Calu3 (cell line): ENCODE data around the gene VGLL4. TPM values are rescaled to one million over a fixed set of nuclear protein-coding genes. Genes with fewer than 3 reads are reported as not detected.
A peak's percentile ranks its signal among the peaks of the same experiment; 100 is the strongest.

ENCODE experiments used
- BruUV-seq: library from RNA; stranded (reverse); fragments of 400-500 nt; replicated peaks from 2 replicates; lab custom pipeline; 2021; lab: Mats Ljungman, UMichigan
- CTCF ChIA-PET: fragments of 300-600 bp; sonication (Branson Sonifier 250); formaldehyde crosslinking; loops from one replicate; lab custom pipeline; 2022; ENCODE audit warnings: antibody characterized with exemption; lab: Charles Lee
- DNase-seq: peaks from one replicate; pipeline ENCODE4 v3.0.0; 2022
- H3K27ac Mint-ChIP-seq: one replicate; pipeline ENCODE4 v1.8.0; 2022; ENCODE audit warnings: mixed read lengths; ENCODE audit not compliant: unreplicated experiment
- H3K27me3 Mint-ChIP-seq: one replicate; pipeline ENCODE4 v1.8.0; 2022; ENCODE audit warnings: mixed read lengths; ENCODE audit not compliant: unreplicated experiment
- H3K36me3 Mint-ChIP-seq: one replicate; pipeline ENCODE4 v1.8.0; 2022; ENCODE audit warnings: mild to moderate bottlenecking, moderate library complexity, mixed read lengths; ENCODE audit not compliant: insufficient read depth, unreplicated experiment
- H3K4me1 Mint-ChIP-seq: one replicate; pipeline ENCODE4 v1.8.0; 2022; ENCODE audit warnings: mild to moderate bottlenecking, low read depth, mixed read lengths; ENCODE audit not compliant: unreplicated experiment
- H3K4me3 Mint-ChIP-seq: one replicate; pipeline ENCODE4 v1.8.0; 2022; ENCODE audit warnings: mild to moderate bottlenecking, low read depth, moderate library complexity, mixed read lengths; ENCODE audit not compliant: unreplicated experiment
- H3K9me3 Mint-ChIP-seq: one replicate; pipeline ENCODE4 v1.8.0; 2022; ENCODE audit warnings: low read depth, mixed read lengths; ENCODE audit not compliant: unreplicated experiment
- CTCF ChIP-seq: fragments of 200-600 bp; IDR thresholded peaks from one replicate; pipeline ENCODE4 v1.8.0; 2022; ENCODE audit warnings: antibody characterized with exemption; ENCODE audit not compliant: unreplicated experiment
- intact Hi-C: fragments of 100-400 bp; cut with micrococcal nuclease; formaldehyde crosslinking; loops from one replicate; pipeline ENCODE4 v1.10.0; 2022; ENCODE audit not compliant: unreplicated experiment
- total RNA-seq: library from RNA; stranded (reverse); gene quantifications from 2 replicates; pipeline ENCODE4 v1.2.3, GENCODE V29; 2022

The VGLL4 gene
- total RNA-seq, 1 experiment from 2014 or later: 51.3 TPM

- peaks cover 43% of the 10 kb centered on the region for H3K36me3 Mint-ChIP-seq
- no peak for TF ChIP-seq CTCF
- H3K9me3 Mint-ChIP-seq: no peaks in the 10 kb centered on the region
- DNase-seq: no peak
- BruUV-seq: no TSS peak
- CTCF ChIA-PET: interaction anchor here (0.8 kb wide), 1 partner anchor 147 kb away, joined by 4 read pairs; no protein-coding TSS in a partner anchor
- H3K27me3 Mint-ChIP-seq: no peaks in the 10 kb centered on the region
- H3K4me3 Mint-ChIP-seq: peak overlapping the region; percentile 68
- intact Hi-C loops: no loop called here
- peaks cover 17% of the 10 kb centered on the region for H3K4me1 Mint-ChIP-seq
- peak overlapping the region; percentile 86 for H3K27ac Mint-ChIP-seq
Measured at GRCh38 chr3:11569156-11569741, 74.5 kb downstream of the VGLL4 start.

- BruUV-seq: TSS peak; percentile 86
Measured at GRCh38 chr3:11568503-11569155, 75.1 kb downstream of the VGLL4 start.

GRCh38 chr3:11567516-11568467, 75.9 kb downstream of the VGLL4 start:
- CTCF ChIA-PET: interaction anchor here (1.2 to 1.3 kb wide), 2 partner anchors 23 to 76 kb away, joined by 4 to 11 read pairs; partner anchors contain the start of gene VGLL4
- intact Hi-C loops: no loop called here
- TF ChIP-seq CTCF: no peak
- Mint-ChIP-seq H3K4me3 (peak overlapping the region; percentile 68), H3K9me3 (no peaks in the 10 kb centered on the region), H3K4me1 (peaks cover 17% of the 10 kb centered on the region), H3K36me3 (peaks cover 41% of the 10 kb centered on the region), H3K27ac (peak overlapping the region; percentile 86), H3K27me3 (no peaks in the 10 kb centered on the region)
- peak; percentile 59 for DNase-seq
- no TSS peak for BruUV-seq

More at GRCh38 chr3:11568503-11569155, 75.1 kb downstream of the VGLL4 start:
- CTCF ChIA-PET: interaction anchor here (0.8 to 1.3 kb wide), 3 partner anchors 22 to 148 kb away, joined by 4 to 11 read pairs (median 4); partner anchors contain the start of gene VGLL4
- peaks cover 17% of the 10 kb centered on the region for H3K4me1 Mint-ChIP-seq
- no peaks in the 10 kb centered on the region for H3K9me3 Mint-ChIP-seq
- no peaks in the 10 kb centered on the region for H3K27me3 Mint-ChIP-seq
- peak overlapping the region; percentile 86 for H3K27ac Mint-ChIP-seq
- peak overlapping the region; percentile 68 for H3K4me3 Mint-ChIP-seq
- H3K36me3 Mint-ChIP-seq: peaks cover 43% of the 10 kb centered on the region
- intact Hi-C loops: no loop called here
- peak; percentile 76 for DNase-seq
- TF ChIP-seq CTCF: no peak

GRCh38 chr3:11566916-11567315, 76.8 kb downstream of the VGLL4 start:
- H3K27me3 Mint-ChIP-seq: no peaks in the 10 kb centered on the region
- peaks cover 17% of the 10 kb centered on the region for H3K4me1 Mint-ChIP-seq
- CTCF ChIA-PET: no interaction called here

More at GRCh38 chr3:11566916-11567315, 76.8 kb downstream of the VGLL4 start:
- intact Hi-C loops: no loop called here
- no peak for TF ChIP-seq CTCF
- no TSS peak for BruUV-seq
- peaks cover 35% of the 10 kb centered on the region for H3K36me3 Mint-ChIP-seq
- DNase-seq: no peak
- no peak overlapping the region for H3K4me3 Mint-ChIP-seq
- no peaks in the 10 kb centered on the region for H3K9me3 Mint-ChIP-seq
- H3K27ac Mint-ChIP-seq: no peak overlapping the region
